IPS DF 4.7 (cell line): ENCODE data around the gene USB1.

Source experiments
- DNase-seq: peaks from one replicate; pipeline ENCODE4 v3.0.0-alpha.2; 2013; ENCODE audit warnings: low spot score; ENCODE audit errors: extremely low read depth

The USB1 gene

DNA sequence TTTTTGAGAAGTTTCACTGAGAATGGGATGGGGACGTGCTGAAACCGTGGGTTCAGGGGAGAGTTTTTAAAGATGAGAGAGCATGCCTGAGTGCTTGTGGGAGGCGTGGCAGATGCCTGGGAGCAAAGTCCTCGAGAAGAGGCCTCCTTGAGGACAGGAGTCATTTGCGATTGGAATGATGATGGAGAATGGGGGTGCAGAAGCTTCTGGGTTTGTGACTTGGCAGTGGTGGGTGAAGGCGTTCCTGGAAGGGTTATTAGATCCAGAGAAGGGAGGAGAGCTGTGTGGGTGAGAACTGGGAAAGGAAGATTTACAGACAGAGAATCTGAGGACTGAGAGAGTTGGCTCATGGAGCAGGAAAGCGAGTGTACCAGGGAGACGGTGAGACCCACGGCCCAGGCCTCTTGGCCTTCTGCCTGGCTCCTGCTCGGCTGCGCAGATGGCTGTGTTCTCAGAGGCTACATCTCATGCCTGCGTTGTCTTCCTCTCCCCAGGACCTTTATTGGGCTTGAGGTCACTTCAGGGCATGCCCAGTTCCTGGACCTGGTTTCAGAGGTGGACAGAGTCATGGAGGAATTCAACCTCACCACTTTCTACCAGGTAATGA, 15.7 kb downstream of the USB1 start:
- no peak for DNase-seq

DNA sequence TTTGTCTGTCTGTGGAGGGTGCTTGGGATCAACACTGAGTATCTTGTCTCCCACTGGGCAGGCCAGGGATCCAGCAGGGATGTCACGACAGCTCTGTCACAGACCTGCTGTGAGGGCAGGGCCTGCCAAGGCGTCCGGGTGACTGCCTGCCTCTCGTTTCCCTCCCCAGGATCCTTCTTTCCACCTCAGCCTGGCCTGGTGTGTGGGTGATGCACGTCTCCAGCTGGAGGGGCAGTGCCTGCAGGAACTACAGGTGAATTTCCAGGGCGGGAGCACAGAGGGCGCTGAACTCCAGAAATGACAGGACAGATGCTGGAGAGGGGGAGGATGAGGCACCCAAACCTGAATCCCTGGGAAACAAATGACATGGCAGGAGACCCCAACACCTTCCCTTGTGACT, 17.6 kb downstream of the USB1 start:
- DNase-seq, result no peak

DNA sequence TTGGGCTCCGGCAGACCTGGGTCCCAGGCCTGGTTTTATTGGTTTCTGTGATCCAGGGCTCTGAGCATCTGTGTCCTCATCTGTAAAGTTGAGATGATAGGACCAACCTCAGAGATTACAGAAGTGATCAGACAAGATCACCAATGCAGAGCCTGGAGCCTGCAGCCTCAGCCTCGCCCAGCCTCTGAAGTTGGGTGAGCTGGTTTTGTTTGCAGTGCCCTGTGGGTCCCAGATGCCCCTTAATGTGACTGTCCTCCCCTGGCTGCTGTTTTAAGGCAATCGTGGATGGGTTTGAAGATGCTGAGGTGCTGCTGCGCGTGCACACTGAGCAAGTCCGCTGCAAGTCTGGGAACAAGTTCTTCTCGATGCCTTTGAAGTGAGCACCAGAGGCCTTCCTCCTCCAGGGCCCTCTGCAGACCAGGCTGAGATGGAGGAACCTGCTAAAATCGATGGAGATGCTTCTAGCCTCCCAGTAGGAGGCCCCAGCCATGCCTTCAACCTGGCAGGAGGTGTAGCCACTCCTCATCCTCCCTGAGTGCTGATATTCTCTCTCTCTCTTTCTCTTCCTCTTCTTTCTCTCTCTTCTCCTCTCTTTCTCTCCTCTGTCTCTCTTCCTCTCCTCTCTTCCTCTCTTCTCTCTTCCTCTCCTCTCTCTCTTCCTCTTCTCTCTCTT, 18.8 kb downstream of the USB1 start:
- DNase-seq, result no peak

DNA sequence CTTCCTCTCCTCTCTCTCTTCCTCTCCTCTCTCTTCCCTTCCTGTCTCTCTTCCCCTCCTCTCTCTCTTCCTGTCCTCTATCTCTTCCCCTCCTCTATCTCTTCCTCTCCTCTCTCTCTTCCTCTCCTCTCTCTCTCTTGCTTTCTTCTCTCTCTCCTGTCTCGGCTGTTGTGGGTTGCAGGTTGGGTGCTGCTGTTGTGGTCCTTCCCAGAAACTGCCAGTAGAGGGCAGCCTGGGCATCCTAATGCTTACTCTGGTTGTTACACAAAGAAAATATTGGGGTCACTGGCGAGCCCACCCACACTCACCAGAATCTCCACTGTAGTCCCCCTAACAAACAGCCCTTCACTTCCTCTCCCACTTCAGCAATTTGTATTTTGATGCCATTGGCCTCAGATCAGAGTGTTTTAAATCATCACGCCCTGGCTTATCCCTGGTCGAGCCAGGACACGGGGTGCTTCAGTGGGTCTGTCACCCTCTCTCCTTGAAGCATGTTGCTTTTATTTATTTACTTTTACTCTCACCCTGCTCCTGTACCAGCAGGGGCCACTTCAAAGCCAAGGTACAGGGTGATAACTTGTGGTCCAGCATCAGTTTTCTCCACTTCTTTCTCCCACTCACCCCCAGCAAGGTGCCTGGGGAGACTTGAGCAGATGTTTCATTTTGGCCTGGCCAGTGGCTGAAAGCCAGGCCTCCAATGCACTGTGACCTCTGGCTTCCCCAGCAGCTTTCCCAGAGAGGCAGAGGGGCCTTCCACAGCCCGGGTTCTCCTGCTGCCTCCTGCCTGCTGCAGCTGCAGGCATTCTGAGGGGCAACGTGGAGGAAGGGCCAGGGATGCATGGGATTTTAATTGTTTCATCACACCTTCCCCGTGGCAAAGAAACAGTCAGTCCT, 19.7 kb downstream of the USB1 start:
- DNase-seq, result no peak

DNA sequence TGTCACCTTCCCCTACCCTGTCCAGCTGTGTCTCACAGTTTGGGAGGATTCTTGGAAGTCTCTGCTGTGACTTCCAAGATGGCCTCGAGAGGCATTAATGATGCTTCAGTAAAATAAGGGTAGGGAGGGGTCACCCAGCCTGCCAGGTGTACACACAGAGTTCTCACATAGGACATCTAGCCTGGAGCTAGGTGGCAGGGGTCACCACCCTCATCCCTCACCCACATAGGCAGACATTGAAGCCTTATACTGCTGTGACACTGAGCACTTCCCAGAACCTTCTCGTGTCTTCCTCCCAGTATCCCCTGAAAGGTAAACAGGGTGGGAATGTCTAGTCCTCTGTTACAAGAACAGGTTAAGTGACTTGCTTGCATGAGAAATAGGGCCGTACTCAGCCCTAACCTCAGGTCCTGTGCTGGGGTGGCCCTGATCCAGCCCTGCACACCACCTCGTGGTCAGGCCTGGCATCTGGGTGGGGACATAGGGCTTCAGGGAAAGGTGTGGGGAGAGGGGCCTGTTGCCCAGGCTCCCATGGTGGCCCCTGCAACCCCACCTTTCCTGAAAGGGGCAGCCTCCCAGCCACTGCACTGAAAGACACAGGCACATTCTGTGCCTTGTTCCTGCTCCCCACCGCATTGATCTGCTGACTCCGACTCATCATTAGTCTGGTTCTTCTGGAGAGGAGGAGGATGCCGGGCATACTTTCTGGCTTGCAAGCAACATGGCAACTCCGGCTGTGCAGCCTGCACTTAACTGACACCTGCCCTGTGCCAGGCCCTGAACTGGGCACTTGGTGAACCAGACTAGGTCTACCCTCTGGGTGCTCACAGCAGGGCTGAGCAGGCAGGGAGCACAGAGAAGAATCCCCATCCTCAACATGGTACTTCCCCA, 20.7 kb downstream of the USB1 start:
- DNase-seq, result no peak

DNA sequence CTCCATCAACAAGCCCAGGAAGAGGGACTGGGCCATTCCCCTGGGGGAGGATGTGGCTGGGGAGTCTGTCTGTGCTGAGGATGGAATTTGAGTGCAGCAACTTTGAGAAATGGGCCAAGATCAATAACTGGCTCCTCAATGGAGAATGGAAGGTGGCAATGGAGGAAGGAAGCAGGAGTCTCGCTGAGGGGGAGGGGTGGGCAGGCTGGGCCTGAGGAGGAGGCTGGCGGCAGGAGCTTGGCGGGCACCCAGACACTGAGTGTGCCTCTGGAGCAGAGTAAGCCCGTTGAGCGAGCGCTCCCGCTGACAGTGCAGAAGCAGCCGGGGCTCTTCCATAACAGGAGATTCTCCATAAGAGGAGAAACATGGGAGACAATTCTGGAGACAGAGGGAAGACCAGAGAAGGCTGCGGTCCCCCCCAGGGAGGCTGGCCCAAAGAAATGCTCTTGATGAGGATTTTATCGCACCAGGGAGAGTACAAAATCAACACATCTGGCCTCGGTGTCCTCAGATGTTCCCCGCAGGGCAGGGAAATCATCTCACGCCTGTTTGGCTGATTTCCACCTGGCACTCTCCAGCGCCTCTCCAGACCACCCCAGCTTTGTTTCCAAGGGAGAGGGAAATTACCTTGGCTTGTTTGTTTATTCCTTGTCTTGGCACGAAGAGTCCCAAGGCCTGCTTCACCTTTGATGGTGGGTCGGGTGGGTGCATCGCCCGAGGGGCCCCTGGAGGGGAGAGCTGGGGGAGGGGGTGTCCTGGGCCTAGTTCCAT, 21.6 kb downstream of the USB1 start:
- no peak for DNase-seq

DNA sequence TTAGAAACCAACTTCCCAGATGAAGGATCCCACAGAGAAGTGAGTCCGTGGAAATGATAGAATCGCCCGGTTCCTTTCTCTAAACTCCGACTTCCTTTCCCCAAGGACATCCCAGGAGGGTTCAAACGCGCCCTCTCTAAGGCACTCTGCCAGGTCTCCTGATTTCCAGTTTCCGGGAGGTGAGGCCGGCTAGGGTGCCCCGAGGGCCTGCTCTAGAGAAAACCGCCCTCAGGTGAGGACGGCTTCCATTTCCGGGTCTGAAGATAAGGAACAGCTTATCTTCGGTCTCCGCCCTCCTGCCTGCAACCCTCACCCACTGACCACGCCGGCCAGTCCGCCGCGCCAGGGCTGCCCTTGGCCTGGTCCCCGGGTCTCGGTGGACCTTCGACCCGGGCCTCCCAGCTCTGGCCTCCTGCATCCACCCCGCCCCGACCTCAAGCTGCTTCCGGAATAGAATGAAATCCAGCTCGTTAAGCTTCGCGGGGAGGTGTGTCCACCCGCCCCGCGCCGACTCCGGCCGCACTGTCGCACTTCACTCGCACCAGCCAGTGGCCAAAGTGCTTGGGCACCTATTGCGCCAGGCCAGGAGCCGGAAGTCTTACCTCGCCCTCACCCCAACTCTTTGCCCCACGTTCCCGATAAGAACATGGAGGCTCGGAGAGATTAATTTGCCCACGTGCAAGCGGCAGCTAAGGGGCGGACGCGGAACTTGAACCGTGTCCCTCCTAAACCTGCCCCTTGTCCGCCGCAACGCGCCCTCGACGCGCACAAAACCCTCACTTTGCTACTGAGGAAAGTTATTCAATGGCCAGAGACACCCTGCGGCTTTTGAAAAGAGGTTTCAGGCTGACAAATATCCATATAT, 23.5 kb downstream of the USB1 start:
- no peak for DNase-seq

DNA sequence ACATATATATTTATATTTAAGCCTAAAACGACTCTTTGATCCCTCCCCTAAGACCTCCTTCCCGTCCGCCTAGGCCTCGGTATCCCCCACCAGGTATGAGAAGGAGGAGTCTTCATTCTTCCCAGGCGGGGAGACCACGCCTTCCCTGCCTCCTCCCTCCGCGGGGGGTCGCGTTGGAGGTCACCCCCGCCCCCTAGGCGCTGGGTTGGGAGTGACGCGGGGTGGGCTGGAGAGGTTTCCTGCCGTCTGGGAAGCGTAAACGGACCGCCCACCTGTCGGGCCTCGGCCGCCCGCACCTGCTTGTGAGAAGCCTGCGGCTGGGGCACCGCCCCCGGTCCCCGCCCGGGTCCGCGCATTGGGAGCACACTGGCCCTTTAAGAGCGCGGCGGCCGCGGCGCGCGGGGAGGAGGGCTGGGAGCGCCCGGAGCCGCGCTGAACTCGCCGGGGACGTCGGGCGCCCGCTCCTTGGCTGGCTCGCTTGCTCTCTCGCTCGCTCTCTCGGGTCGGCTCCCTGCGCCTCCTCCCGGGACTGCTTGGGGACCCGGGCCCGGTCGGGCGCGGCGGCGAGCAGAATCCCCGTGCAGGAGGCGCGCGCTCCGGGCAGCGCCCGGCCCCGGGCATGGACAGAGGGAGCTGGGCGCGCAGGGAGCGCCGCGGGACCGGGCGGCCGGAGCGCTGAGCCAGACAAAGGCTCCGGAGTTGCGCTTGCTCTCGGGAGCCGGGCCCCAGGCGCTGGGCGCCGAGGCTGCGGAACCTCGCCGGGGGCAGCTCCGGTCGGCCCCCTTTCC, 24.3 kb downstream of the USB1 start, which contains the start of gene MMP15:
Gene MMP15 (plus strand): TSS at position 404 of the 788 bp plus-strand sequence. CDS start 597 bp downstream, outside the sequence.
- peak; percentile 91 for DNase-seq

DNA sequence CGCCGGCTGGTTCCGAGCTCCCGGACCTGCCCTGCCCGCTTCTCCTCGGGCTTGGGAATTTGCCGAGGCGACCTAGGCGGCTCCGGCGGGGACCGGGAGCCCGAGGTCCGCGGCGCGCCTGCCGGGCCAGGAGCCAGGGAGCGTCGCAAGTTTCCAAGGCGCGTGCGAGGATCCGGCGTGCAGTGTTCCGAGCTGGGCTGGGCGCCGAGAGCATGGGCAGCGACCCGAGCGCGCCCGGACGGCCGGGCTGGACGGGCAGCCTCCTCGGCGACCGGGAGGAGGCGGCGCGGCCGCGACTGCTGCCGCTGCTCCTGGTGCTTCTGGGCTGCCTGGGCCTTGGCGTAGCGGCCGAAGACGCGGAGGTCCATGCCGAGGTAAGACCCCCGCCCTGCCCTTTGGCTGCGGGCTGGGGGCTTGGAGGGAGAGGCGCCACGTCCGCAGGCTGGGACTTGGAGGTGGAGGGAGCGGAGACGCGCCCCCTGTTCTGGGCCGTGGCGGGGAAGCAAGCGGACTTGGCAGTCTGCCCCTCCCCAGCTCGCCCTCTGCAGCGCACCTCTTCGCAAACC, 25.0 kb downstream of the USB1 start:
- no peak for DNase-seq

DNA sequence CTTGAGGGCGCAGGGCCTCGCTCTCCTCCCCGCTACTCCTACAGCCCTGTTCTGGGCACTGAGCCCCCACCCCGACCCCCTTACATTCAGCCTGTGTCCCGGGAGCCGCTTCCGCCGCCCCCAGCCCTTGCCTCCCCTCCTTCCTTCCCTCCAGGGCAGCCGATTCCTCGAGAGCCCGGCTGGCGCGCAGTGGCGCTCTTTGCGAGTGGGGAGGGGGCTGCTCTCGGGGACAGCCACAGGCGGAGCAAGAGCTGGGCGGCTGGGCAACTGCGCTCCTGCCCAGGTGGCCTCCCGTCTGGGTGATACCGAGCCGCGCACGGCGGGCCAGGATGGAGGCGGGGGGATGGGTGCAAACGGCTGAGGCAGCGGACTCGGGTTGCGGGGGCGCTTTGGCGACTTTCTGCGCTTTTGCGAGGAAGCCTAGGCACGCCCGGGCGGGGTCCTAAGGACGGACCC, 25.5 kb downstream of the USB1 start:
- DNase-seq, result no peak

DNA sequence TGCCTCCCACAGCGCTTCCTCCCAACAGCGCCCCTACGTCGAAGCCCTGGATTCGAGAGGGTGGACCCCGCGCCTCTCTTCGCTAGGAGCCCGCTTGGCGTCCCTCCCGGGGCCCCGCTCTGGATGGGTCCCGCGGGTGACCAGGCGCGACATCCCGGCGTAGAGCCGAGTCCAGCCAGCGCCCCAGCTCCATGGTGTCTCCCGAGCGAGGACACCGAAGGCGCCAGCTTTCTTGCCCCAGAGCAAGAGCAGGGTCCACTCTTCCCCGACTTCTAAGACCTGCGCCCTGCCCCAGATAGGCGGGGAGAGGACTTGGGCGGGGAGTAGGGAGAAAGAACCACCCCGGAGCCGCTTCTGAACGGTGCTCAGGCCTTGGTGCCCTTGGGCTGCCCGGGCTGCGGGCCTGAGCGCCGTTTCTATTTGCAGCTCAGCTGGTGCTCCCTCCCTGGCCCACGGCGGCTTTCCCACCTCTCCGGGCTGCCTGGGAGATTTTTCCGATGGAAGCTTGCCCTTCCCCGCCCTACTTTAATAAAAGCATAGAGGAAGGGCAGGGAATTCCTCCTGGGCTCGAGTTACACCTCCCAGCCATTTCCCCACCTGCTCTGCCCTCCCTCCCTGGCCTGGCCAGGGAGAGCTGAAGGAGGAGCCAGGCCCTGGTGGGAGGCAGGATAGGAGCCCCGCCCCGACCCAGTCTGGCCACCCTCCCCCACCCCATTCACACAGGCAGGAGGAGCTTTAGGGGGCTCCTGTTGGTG, 26.1 kb downstream of the USB1 start:
- no peak for DNase-seq

DNA sequence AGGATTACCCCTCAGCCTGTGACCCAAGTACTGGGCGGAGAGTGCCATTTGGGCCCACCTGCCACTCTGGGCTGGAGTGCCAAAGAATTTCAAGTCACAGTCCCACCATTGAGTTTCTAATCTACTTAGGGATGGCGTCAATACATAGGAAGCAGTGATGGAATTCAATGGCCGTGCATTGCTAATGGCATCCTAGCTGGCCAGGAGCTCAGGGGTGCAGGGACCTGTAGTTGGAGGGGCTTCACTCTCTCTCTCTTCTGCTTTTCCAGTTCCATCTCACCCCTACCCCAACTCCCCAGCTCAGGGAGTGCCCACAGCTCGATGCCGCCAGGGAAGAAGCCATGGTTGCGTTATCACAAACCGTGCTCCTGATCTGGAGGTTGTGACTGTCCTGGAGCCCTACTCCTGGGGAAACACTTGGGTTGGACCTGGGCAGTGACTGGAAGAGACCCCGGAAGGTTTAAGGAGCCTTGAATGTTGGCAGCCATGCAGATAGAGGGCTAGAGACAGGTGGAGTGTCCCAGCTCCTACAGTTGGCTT, 26.8 kb downstream of the USB1 start:
- no peak for DNase-seq

DNA sequence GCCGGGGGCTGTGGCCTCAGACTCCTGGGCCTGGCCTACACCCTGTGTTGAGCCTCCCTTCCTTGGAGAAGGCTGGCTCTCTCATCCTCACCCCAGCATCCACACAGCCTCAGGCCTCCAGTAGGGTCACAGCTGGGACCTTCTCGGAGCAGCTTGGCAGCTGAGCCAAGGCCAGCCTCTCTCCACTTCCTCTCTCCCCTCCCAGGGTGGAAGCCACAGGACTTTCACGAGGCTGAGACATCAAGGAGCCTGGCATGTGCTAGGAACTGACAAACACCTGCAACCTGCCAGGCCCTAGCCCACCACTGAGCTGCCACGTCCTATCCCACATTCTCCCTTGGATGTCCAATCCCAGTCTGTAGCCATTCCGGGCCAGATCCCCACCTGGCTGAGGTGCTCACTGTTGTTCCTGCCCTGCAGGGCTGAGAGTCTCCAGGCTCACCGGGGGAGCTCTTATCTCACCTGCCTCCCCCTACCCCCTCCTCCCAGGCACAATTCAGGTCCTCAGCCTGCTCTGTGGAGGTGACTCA, 27.4 kb downstream of the USB1 start:
- DNase-seq, result no peak

DNA sequence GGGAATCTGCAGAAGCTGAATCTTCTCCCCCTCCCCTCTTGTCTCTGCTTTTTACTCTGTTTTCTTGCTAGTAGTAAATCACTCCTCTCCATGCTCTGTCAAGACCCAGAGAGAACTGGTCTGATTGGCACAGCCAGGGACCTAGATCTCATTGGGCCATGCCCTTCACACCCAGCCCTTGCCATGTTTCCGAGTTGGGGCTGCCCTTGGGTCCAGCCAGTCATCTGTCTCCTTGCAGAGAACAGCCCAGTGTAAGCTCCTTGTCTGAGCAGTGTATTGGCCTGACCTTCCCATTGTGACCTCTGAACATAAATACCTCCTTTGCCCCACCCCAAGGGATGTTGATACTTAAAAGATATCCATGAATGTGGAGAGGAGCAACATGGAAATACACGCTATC, 28.2 kb downstream of the USB1 start:
- no peak for DNase-seq

DNA sequence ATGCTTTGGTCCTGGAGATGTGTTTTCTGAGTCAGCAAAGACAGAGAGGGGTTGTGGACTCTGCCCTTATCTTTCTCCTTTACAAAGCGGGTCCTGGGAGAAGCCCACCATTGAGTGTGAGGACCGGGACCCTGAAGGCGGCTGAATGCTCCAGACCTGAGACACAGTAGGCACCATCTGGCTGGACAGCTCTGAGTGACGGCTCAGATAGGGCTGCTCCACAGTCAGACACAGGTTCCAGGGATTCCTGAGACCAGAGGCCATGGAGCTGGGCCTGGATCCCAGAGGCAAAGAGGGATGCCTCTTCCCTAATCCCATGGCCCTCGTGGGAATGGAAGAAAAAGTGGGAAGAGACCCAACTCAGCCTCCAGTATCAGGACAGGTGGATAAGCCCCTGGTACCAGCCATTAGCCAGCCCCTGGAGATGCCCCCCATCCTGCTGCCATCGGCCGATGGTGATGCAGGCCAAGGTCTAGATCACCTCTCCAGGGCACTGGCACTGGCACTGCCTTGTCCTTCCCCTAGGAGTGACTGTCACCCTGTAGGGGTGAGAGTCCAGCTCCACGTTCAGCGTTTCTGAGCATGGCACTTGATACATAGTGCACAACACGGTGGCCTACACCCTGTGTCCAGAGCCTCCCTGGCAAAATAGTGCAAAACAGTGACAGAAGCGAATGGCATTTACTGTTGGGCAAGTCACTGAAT, 29.1 kb downstream of the USB1 start:
- no peak for DNase-seq

DNA sequence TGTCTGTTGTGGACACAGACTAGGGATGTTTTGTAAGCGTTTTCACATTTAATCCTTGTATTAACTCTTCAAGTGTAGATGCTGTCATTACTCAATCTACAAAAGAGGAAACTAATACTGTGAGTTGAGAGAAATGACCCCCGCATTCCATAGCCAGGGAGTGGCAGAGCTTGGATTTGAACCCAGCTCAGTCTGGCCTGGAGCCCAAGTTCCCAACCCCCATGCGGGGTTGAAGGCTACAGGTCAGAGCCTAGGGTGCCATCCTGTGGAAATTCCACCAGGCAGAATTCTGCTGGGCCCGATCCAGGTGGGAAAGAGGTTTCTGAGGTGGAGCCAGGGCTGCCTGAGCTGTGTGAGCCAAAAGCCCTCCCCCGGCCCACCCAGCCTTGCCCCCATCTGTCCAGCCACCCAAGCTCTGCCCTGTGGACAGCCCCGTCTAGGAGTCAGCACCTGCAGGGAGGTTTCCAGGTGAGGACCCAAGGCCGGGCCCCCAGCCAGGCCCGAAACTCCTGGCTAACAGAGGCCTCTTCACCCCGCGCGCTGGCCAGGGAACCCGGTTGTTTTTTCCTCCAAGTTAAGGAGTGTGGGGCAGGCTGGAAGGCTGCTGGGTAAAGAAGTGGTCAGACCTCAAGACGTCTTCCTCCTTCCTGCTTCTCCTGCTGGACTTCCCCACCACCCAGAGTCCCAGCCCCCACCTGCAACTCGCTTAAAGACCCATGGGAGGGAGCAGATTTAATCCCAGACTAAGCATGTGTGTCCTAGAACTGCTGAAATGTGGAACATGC, 30.0 kb downstream of the USB1 start:
- DNase-seq, result no peak
